Testis (tissue), 2 donors: ENCODE measurements around the gene FAM117B.
"Not testable (repeated sequence)": the region's sequence is repeated elsewhere in the genome, so short reads cannot be mapped to it uniquely, and the experiment has no call there.

Source experiments
- POLR2A ChIP-seq: fragments of 450-650 bp; IDR thresholded peaks from one replicate; pipeline ENCODE4 v1.6.1; 2017; ENCODE audit warnings: antibody characterized with exemption, mild to moderate bottlenecking, moderate library complexity
- TF ChIP-seq, protein P1 (sequence below), 3 experiments: fragments of 450-650 bp in 2 of 3; fragments of 200-600 bp in 1 of 3; sonication (generic) in 1 of 3; IDR thresholded peaks; one replicate each; pipeline ENCODE4 v1.5.1; 2016 to 2019; ENCODE audit warnings: antibody characterized with exemption in 3 of 3, mild to moderate bottlenecking in 2 of 3, moderate library complexity in 1 of 3

DNA sequence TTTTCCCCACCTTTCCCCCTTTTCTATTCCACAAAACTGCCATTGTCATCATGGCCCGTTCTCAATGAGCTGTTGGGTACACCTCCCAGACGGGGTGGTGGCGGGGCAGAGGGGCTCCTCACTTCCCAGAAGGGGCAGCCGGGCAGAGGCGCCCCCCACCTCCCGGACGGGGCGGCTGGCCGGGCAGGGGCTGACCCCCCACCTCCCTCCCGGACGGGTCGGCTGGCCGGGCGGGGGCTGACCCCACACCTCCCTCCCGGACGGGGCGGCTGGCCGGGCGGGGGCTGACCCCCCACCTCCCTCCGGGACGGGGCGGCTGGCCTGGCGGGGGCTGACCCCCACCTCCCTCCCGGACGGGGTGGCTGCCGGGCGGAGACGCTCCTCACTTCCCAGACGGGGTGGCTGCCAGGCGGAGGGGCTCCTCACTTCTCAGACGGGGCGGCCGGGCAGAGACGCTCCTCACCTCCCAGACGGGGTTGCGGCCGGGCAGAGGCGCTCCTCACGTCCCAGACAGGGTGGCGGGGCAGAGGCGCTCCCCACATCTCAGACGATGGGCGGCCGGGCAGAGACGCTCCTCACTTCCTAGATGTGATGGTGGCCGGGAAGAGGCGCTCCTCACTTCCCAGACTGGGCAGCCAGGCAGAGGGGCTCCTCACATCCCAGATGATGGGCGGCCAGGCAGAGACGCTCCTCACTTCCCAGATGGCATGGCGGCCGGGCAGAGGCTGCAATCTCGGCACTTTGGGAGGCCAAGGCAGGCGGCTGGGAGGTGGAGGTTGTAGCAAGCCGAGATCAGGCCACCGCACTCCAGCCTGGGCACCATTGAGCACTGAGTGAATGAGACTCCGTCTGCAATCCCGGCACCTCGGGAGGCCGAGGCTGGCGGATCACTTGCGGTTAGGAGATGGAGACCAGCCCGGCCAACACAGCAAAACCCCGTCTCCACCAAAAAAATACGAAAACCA is 80.5 kb downstream of the FAM117B start:
- not testable (repeated sequence) for TF ChIP-seq POLR2A
- TF ChIP-seq, protein P1, sequence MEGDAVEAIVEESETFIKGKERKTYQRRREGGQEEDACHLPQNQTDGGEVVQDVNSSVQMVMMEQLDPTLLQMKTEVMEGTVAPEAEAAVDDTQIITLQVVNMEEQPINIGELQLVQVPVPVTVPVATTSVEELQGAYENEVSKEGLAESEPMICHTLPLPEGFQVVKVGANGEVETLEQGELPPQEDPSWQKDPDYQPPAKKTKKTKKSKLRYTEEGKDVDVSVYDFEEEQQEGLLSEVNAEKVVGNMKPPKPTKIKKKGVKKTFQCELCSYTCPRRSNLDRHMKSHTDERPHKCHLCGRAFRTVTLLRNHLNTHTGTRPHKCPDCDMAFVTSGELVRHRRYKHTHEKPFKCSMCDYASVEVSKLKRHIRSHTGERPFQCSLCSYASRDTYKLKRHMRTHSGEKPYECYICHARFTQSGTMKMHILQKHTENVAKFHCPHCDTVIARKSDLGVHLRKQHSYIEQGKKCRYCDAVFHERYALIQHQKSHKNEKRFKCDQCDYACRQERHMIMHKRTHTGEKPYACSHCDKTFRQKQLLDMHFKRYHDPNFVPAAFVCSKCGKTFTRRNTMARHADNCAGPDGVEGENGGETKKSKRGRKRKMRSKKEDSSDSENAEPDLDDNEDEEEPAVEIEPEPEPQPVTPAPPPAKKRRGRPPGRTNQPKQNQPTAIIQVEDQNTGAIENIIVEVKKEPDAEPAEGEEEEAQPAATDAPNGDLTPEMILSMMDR (IDR thresholded peaks at IDR 0.05): not testable (repeated sequence)
